ENCODE data around the gene BAIAP2. TPM values are rescaled to one million over a fixed set of nuclear protein-coding genes. Genes with fewer than 3 reads are reported as not detected.

BAIAP2 gene
- total RNA-seq, 1 donor from 2014 or later = 80.3 TPM

DNA sequence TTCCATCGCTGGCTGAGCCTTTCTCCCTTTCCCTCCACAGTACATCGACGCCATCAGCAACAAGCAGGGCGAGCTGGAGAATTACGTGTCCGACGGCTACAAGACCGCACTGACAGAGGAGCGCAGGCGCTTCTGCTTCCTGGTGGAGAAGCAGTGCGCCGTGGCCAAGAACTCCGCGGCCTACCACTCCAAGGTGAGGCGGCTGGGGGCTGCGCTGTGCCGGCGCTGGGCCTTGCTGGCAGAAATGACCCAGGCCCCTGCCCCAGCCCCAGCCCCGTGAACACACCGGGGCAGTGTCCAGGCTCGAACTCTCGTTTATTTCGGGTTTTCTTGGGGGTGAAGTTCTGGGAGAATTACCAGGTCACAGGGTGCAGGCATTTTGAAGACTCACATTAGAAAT, 64.9 kb downstream of the BAIAP2 start:
- Histone ChIP-seq H3K4me3 (ENCODE audit: low read depth, low read length) (no peak overlapping the region), H3K36me3 (ENCODE audit: control insufficient read depth, insufficient read depth, low read length) (no peaks in the 10 kb centered on the region), H3K27me3 (ENCODE audit: control insufficient read depth, insufficient read depth, low read length) (no peaks in the 10 kb centered on the region)
- TF ChIP-seq CTCF (IDR thresholded peaks at IDR 0.05; ENCODE audit: insufficient read depth, low read length, poor library complexity, severe bottlenecking) = no peak
- no peak for DNase-seq (ENCODE audit: low read depth)

GRCh38 chr17:81100668-81101067, 65.7 kb downstream of the BAIAP2 start:
- no peak for DNase-seq (ENCODE audit: low read depth)
- H3K36me3 ChIP-seq (ENCODE audit: control insufficient read depth, insufficient read depth, low read length) = no peaks in the 10 kb centered on the region
- TF ChIP-seq CTCF (IDR thresholded peaks at IDR 0.05; ENCODE audit: insufficient read depth, low read length, poor library complexity, severe bottlenecking) = no peak
- H3K4me3 ChIP-seq (ENCODE audit: low read depth, low read length) = no peak overlapping the region
- H3K27me3 ChIP-seq (ENCODE audit: control insufficient read depth, insufficient read depth, low read length) = no peaks in the 10 kb centered on the region

GRCh38 chr17:81101614-81102306, 66.8 kb downstream of the BAIAP2 start:
- Histone ChIP-seq H3K4me3 (ENCODE audit: low read depth, low read length) (no peak overlapping the region), H3K27me3 (ENCODE audit: control insufficient read depth, insufficient read depth, low read length) (no peaks in the 10 kb centered on the region), H3K36me3 (ENCODE audit: control insufficient read depth, insufficient read depth, low read length) (no peaks in the 10 kb centered on the region)
- TF ChIP-seq CTCF (IDR thresholded peaks at IDR 0.05; ENCODE audit: insufficient read depth, low read length, poor library complexity, severe bottlenecking) = peak; percentile 100
- no peak for DNase-seq (ENCODE audit: low read depth)

- Histone ChIP-seq H3K4me3 (ENCODE audit: low read depth, low read length) (no peak overlapping the region), H3K36me3 (ENCODE audit: control insufficient read depth, insufficient read depth, low read length) (no peaks in the 10 kb centered on the region), H3K27me3 (ENCODE audit: control insufficient read depth, insufficient read depth, low read length) (no peaks in the 10 kb centered on the region)
- no peak for DNase-seq (ENCODE audit: low read depth)
- TF ChIP-seq CTCF (IDR thresholded peaks at IDR 0.05; ENCODE audit: insufficient read depth, low read length, poor library complexity, severe bottlenecking) = no peak
Measured at GRCh38 chr17:81102352-81102751, 67.4 kb downstream of the BAIAP2 start.

- no peak for TF ChIP-seq CTCF (IDR thresholded peaks at IDR 0.05; ENCODE audit: insufficient read depth, low read length, poor library complexity, severe bottlenecking)
- Histone ChIP-seq H3K4me3 (ENCODE audit: low read depth, low read length) (no peak overlapping the region), H3K36me3 (ENCODE audit: control insufficient read depth, insufficient read depth, low read length) (no peaks in the 10 kb centered on the region), H3K27me3 (ENCODE audit: control insufficient read depth, insufficient read depth, low read length) (no peaks in the 10 kb centered on the region)
- no peak for DNase-seq (ENCODE audit: low read depth)
Measured at GRCh38 chr17:81102869-81103268, 67.9 kb downstream of the BAIAP2 start.

DNA sequence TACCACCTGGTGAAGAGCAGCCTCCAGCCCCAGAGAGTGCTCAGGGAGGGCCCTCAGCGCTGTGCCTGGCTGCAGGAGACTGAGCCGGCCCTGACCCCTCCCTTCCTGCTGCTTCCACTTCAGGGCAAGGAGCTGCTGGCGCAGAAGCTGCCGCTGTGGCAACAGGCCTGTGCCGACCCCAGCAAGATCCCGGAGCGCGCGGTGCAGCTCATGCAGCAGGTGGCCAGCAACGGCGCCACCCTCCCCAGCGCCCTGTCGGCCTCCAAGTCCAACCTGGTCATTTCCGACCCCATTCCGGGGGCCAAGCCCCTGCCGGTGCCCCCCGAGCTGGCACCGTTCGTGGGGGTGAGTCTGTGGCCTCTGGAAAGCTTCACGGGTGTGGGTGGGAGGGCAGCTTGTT, 68.4 kb downstream of the BAIAP2 start:
- DNase-seq (ENCODE audit: low read depth) = no peak
- H3K36me3 ChIP-seq (ENCODE audit: control insufficient read depth, insufficient read depth, low read length) = no peaks in the 10 kb centered on the region
- TF ChIP-seq CTCF (IDR thresholded peaks at IDR 0.05; ENCODE audit: insufficient read depth, low read length, poor library complexity, severe bottlenecking) = no peak
- H3K27me3 ChIP-seq (ENCODE audit: control insufficient read depth, insufficient read depth, low read length) = no peaks in the 10 kb centered on the region
- no peak overlapping the region for H3K4me3 ChIP-seq (ENCODE audit: low read depth, low read length)
